COLO829 (cell line): ENCODE results near the gene MGAT5.

Source experiments
- DNase-seq: peaks from one replicate; pipeline ENCODE4 v3.0.0; 2012; ENCODE audit warnings: low spot score

The MGAT5 gene

GRCh38 chr2:134304394-134305108 is 50.7 kb downstream of the MGAT5 start:
- no peak for DNase-seq

GRCh38 chr2:134305109-134305491 is 51.2 kb downstream of the MGAT5 start:
- no peak for DNase-seq

GRCh38 chr2:134306521-134306920 is 52.6 kb downstream of the MGAT5 start:
- DNase-seq: no peak

GRCh38 chr2:134307334-134307733 is 53.5 kb downstream of the MGAT5 start:
- no peak for DNase-seq

- no peak for DNase-seq
Observed at GRCh38 chr2:134308474-134309385, 54.9 kb downstream of the MGAT5 start.

- DNase-seq: no peak
Observed at GRCh38 chr2:134310107-134311079, 56.5 kb downstream of the MGAT5 start.

GRCh38 chr2:134312482-134312881 is 58.6 kb downstream of the MGAT5 start:
- DNase-seq: no peak

GRCh38 chr2:134314202-134314601 is 60.3 kb downstream of the MGAT5 start:
- no peak for DNase-seq

- DNase-seq: no peak
Observed at GRCh38 chr2:134314681-134315368, 61.0 kb downstream of the MGAT5 start.

- no peak for DNase-seq
Observed at GRCh38 chr2:134315471-134315870, 61.6 kb downstream of the MGAT5 start.

- no peak for DNase-seq
Observed at GRCh38 chr2:134319596-134320254, 65.9 kb downstream of the MGAT5 start.

- DNase-seq: no peak
Observed at GRCh38 chr2:134320930-134321329, 67.1 kb downstream of the MGAT5 start.

GRCh38 chr2:134323777-134324176 is 69.9 kb downstream of the MGAT5 start:
- no peak for DNase-seq

- DNase-seq: no peak
Observed at GRCh38 chr2:134324430-134324829, 70.6 kb downstream of the MGAT5 start.

GRCh38 chr2:134324947-134325346 is 71.1 kb downstream of the MGAT5 start:
- DNase-seq: no peak

- DNase-seq: no peak
Observed at GRCh38 chr2:134325696-134326095, 71.8 kb downstream of the MGAT5 start.

- DNase-seq: no peak
Observed at GRCh38 chr2:134327367-134327766, 73.5 kb downstream of the MGAT5 start.

GRCh38 chr2:134331081-134331480 is 77.2 kb downstream of the MGAT5 start:
- DNase-seq: no peak

- peak; percentile 91 for DNase-seq
Observed at GRCh38 chr2:134333646-134334189, 79.8 kb downstream of the MGAT5 start.

GRCh38 chr2:134334542-134335353 is 80.9 kb downstream of the MGAT5 start:
- no peak for DNase-seq
